SK-N-SH (cell line): ENCODE results near the gene HBEGF.

Source experiments
- EZH2phosphoT487 ChIP-seq: fragments of 200-600 bp; sonication (generic); IDR thresholded peaks from 2 replicates; pipeline ENCODE4 v1.6.1; 2017; ENCODE audit warnings: low read depth, mixed run types, mild to moderate bottlenecking, antibody characterized with exemption, moderate library complexity, borderline replicate concordance
- NFIC ChIP-seq: IDR thresholded peaks from 2 replicates; pipeline ENCODE4 v1.4.0; 2012; ENCODE audit warnings: borderline replicate concordance
- POLR2AphosphoS5 ChIP-seq: IDR thresholded peaks from 2 replicates; pipeline ENCODE4 v1.6.1; 2012; ENCODE audit warnings: low read depth, low read length
- SMC3 ChIP-seq: IDR thresholded peaks from 2 replicates; pipeline ENCODE4 v1.6.1; 2012; ENCODE audit warnings: low read depth, low read length, improper control_type of control experiment
- USF1 ChIP-seq: IDR thresholded peaks from 2 replicates; pipeline ENCODE4 v1.4.0; 2012; ENCODE audit warnings: low read depth, borderline replicate concordance
- USF2 ChIP-seq: fragments of 150-350 bp; IDR thresholded peaks from 2 replicates; pipeline ENCODE4 v1.6.1; 2017; ENCODE audit warnings: antibody characterized with exemption, low read length, low read depth, borderline replicate concordance
- TF ChIP-seq, protein P1 (sequence below): fragments of 200-600 bp; sonication (generic); IDR thresholded peaks from 2 replicates; pipeline ENCODE4 v1.6.1; 2017; ENCODE audit warnings: antibody characterized with exemption, mild to moderate bottlenecking, moderate library complexity

GRCh38 chr5:140295414-140295813, 51.0 kb downstream of the HBEGF start:
- TF ChIP-seq EZH2phosphoT487 (no peak), POLR2AphosphoS5 (peak; percentile 38; the same call in 1 of the 2 replicates), USF2 (no peak), SMC3 (no peak), NFIC (peak; percentile 97), USF1 (no peak)
- TF ChIP-seq, protein P1, sequence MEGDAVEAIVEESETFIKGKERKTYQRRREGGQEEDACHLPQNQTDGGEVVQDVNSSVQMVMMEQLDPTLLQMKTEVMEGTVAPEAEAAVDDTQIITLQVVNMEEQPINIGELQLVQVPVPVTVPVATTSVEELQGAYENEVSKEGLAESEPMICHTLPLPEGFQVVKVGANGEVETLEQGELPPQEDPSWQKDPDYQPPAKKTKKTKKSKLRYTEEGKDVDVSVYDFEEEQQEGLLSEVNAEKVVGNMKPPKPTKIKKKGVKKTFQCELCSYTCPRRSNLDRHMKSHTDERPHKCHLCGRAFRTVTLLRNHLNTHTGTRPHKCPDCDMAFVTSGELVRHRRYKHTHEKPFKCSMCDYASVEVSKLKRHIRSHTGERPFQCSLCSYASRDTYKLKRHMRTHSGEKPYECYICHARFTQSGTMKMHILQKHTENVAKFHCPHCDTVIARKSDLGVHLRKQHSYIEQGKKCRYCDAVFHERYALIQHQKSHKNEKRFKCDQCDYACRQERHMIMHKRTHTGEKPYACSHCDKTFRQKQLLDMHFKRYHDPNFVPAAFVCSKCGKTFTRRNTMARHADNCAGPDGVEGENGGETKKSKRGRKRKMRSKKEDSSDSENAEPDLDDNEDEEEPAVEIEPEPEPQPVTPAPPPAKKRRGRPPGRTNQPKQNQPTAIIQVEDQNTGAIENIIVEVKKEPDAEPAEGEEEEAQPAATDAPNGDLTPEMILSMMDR, result no peak
